D721Med (cell line): ENCODE results near the gene CALY.

Source experiments
- DNase-seq: peaks from one replicate; pipeline ENCODE4 v3.0.0; 2011; ENCODE audit warnings: low spot score; ENCODE audit not compliant: insufficient read length
- FAIRE-seq: peaks from 2 replicates; lab custom pipeline; 2011; peaks lifted over from hg19 to GRCh38; lab: Jason Lieb, UNC
- TF ChIP-seq, protein P1 (sequence below): IDR thresholded peaks from 2 replicates; pipeline ENCODE4 v1.5.1; 2012; ENCODE audit warnings: mild to moderate bottlenecking, control low read depth; ENCODE audit not compliant: insufficient read depth; ENCODE audit errors: missing control alignments

CALY gene

DNA sequence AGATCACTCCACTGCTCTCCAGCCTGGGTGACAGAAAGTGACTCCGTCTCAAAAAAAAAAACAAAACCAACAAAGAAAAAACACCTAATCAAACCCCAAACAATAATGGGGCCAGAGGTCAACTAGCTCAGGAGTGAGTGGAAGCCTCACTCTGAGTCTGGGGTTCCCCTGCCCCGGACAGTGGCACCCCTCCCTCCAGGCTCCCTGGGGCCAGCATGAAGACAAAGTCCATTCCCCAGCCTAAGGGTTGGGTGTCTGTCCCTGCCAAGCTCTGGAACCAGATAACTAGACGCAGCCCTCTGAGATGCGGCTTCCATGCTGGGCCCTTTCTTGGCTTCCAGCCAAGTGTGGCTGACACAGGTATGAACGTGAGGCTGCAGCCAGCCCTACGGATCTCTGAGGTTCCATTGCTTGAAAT is 22.9 kb upstream of the CALY start:
- DNase-seq (no peak), FAIRE-seq (no peak)

GRCh38 chr10:133358925-133359310 is 22.2 kb upstream of the CALY start:
- DNase-seq (no peak), FAIRE-seq (no peak)
- TF ChIP-seq, protein P1, sequence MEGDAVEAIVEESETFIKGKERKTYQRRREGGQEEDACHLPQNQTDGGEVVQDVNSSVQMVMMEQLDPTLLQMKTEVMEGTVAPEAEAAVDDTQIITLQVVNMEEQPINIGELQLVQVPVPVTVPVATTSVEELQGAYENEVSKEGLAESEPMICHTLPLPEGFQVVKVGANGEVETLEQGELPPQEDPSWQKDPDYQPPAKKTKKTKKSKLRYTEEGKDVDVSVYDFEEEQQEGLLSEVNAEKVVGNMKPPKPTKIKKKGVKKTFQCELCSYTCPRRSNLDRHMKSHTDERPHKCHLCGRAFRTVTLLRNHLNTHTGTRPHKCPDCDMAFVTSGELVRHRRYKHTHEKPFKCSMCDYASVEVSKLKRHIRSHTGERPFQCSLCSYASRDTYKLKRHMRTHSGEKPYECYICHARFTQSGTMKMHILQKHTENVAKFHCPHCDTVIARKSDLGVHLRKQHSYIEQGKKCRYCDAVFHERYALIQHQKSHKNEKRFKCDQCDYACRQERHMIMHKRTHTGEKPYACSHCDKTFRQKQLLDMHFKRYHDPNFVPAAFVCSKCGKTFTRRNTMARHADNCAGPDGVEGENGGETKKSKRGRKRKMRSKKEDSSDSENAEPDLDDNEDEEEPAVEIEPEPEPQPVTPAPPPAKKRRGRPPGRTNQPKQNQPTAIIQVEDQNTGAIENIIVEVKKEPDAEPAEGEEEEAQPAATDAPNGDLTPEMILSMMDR, result no peak

More for the DNA sequence above, 22.9 kb upstream of the CALY start:
- TF ChIP-seq, protein P1, result no peak

DNA sequence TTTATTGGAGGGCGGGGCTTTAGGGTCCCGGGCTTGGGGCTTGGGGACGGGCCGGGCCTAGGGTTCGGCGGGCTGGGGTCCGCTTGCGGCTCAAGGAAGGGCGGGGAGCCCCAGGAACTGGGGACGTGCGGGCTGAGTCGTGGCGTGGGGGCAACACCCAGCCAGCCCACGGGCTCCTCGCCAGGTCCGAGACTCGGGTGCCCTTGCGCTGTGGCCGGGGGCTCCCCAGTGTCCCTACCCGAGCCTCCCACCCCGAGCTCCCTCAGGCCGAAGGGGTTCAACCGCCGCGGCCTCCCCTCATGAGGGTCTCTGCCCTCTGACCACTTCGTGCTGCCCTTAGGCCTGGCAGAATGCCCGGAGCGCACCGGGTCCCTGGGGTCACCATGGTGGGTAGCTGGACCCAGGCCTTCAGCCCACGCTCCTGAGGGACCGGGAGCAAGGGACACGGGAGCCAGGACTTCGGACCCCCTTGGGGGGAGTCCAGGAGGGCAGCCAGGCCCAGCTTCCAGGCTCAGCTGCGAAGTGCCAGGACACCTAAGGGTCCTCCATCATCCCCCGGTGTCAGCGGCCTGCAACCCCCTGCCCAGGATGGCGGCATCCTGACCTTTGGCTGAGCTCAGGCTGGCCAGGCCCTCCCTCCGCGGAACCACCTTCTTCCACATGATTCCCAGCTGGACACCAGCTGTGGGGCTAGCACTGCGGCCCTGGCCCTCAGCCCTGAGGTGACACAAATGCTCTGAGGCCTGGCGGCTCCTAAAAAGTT is 21.6 kb upstream of the CALY start:
- TF ChIP-seq, protein P1, result no peak
- FAIRE-seq (no peak), DNase-seq (no peak)

DNA sequence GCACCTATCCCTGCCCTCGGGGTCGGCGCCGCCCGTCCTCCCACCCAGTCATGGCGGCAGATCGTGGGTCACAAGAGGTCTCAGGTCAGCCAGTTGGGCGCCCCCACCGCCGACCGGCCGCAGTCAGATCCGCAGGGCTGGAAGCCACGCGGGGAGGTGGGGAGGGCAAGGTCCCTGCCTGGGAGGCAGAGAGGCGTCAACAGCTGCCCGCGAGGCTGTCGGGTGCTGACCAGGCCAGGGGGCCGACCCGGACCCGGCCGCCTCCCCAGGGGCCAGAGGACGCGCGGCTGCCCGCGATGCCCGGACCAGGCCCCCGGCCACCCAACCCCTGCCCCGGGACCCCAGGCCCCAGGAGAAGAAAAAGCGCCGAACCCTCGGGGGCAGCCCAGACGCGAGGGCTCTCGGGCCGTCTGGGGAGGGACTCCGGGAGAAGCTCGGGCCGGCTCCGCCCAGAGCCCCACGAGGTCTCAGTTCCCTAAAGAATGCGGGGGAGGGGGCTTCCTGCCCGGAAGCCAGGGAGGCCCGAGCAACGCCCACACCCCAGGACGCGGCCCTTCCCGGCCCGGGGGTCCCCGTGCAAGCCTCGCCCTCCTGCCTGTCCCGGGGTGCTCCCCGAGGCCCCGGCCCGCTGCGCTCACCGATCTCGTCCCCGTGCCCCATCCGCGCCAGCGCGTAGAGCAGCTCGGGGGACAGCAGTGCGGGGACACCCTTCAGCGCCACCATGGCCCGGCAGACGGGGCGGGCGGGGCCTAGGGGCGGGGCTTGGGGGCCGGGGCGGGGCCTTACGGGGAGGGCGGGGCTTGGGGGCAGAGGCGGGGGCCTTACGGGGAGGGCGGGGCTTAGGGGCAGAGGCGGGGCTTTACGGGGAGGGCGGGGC is 20.8 kb upstream of the CALY start, which contains the start of gene FUOM:
TSS of gene FUOM (minus strand) at position 735 of the 877 bp plus-strand sequence. CDS start at position 723, 12 bp downstream.
- no peak for DNase-seq
- TF ChIP-seq, protein P1, result no peak
- FAIRE-seq, result no peak

- DNase-seq (no peak), FAIRE-seq (no peak)
- TF ChIP-seq, protein P1, result no peak
These were observed 20.0 kb upstream of the CALY start for GRCh38 chr10:133356549-133357284.

DNA sequence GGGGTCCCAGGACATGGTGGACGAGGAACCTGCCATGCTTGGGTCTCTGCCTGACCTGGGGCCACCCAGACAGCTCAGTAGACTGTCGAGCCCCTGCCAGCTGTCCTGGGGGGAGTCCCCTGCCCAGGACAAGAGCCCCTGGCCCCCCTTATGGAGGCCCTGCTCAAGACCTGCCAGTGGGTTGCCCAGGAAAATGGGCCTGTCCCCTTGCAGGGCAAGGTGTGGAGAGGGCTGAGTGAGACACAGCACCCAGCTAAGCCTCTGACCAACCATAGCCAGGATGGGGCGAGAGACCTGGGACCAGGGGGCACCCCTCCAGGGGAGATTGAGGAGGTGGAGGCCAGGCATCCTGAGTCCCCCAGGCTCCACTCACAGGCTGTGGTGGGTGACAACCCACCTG is 19.3 kb upstream of the CALY start:
- TF ChIP-seq, protein P1, result no peak
- FAIRE-seq, result no peak
- no peak for DNase-seq
